Sigmoid colon (tissue), 4 donors: ENCODE data around the gene KAZN.

Source experiments
- CTCF ChIP-seq, 4 experiments: fragments of 450-650 bp in 3 of 4; fragments of 200-600 bp in 1 of 4; IDR thresholded peaks; one replicate each; pipeline ENCODE4 v1.5.1; 2016 to 2019; ENCODE audit warnings: antibody characterized with exemption in 4 of 4, mild to moderate bottlenecking in 3 of 4, moderate library complexity in 2 of 4
- POLR2AphosphoS5 ChIP-seq, 4 donors: sonication (generic); formaldehyde crosslinking; IDR thresholded peaks; one replicate each; pipeline ENCODE4 v1.6.1; 2017; ENCODE audit warnings: antibody characterized with exemption in 4 of 4

- TF ChIP-seq POLR2AphosphoS5 (IDR thresholded peaks at IDR 0.05) (no peak), CTCF (IDR thresholded peaks at IDR 0.05) (no peak)
Observed at GRCh38 chr1:15160626-15161025, 562.1 kb downstream of the KAZN start.
